BE2C (cell line): Measurements from ENCODE around the gene EBLN1.

ENCODE experiments used
- DNase-seq: peaks from one replicate; pipeline ENCODE4 v3.0.0-alpha.2; 2020
- H3K27me3 ChIP-seq: fragments of 250-450 bp; sonication (Bioruptor Pico); 2 replicates; pipeline ENCODE4 v1.5.1; 2020; ENCODE audit warnings: mild to moderate bottlenecking
- H3K36me3 ChIP-seq: fragments of 250-450 bp; sonication (Bioruptor Pico); 2 replicates; pipeline ENCODE4 v1.5.1; 2020; ENCODE audit warnings: mild to moderate bottlenecking
- H3K4me1 ChIP-seq: fragments of 250-450 bp; sonication (Bioruptor Pico); 2 replicates; pipeline ENCODE4 v1.5.1; 2020
- H3K4me3 ChIP-seq: 2 replicates; pipeline ENCODE4 v1.5.1; 2011; ENCODE audit warnings: low read depth, low read length
- H3K9me3 ChIP-seq: fragments of 250-450 bp; sonication (Bioruptor Pico); 2 replicates; pipeline ENCODE4 v1.5.1; 2020
- CTCF ChIP-seq: IDR thresholded peaks from 2 replicates; pipeline ENCODE4 v1.5.1; 2012; ENCODE audit warnings: mild to moderate bottlenecking, low read depth, low read length

Gene EBLN1

DNA sequence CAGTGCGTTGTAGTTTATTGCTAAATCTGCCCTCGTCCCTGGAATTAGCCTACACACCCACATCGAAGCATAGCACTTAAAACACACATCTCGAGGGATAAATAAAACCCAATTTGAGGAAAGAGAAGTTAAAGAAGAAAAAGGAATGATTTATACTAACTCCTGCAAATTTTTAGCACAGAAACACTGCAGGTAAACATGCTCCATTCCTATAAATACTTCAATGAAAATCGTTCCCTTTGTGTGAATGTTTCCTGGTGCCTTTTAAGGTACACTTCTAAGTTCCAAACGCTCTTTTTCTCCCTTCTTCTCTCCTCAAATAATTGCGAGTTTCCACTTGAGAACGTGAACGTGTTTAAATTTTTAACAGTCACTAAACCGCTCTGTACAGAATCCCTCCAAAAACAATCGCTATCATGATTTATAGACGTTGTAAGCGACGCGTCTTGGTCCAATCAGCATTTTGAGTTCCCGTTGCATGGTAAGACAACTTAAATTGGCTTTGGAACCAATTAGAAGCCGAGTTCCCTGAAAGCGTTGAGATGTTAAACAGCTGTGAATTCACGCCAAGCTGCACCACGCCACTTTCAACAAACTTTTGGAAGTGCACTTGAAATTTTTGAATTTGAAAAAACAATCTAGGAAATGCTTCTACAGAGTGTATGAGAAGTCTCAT is 12.5 kb upstream of the EBLN1 start:
- H3K9me3 ChIP-seq: no peaks in the 10 kb centered on the region
- no peak for DNase-seq
- no peaks in the 10 kb centered on the region for H3K27me3 ChIP-seq
- no peaks in the 10 kb centered on the region for H3K4me1 ChIP-seq
- no peaks in the 10 kb centered on the region for H3K36me3 ChIP-seq
- no peak for TF ChIP-seq CTCF
- H3K4me3 ChIP-seq: peak overlapping the region; percentile 80

- H3K36me3 ChIP-seq: no peaks in the 10 kb centered on the region
These were observed 12.0 kb upstream of the EBLN1 start for GRCh38 chr10:22229802-22230157.

GRCh38 chr10:22228943-22229801 is 11.4 kb upstream of the EBLN1 start:
- TF ChIP-seq CTCF: no peak
- no peaks in the 10 kb centered on the region for H3K36me3 ChIP-seq
- H3K4me3 ChIP-seq: peak overlapping the region; percentile 80
- DNase-seq: peak; percentile 90
- H3K9me3 ChIP-seq: no peaks in the 10 kb centered on the region
- no peaks in the 10 kb centered on the region for H3K4me1 ChIP-seq
- H3K27me3 ChIP-seq: no peaks in the 10 kb centered on the region

More at GRCh38 chr10:22229802-22230157, 12.0 kb upstream of the EBLN1 start:
- DNase-seq: no peak
- peak overlapping the region; percentile 80 for H3K4me3 ChIP-seq
- H3K4me1 ChIP-seq: no peaks in the 10 kb centered on the region
- no peaks in the 10 kb centered on the region for H3K27me3 ChIP-seq
- no peaks in the 10 kb centered on the region for H3K9me3 ChIP-seq
- no peak for TF ChIP-seq CTCF

GRCh38 chr10:22228167-22228938 is 10.5 kb upstream of the EBLN1 start:
- no peaks in the 10 kb centered on the region for H3K27me3 ChIP-seq
- H3K9me3 ChIP-seq: no peaks in the 10 kb centered on the region
- TF ChIP-seq CTCF: no peak
- H3K36me3 ChIP-seq: no peaks in the 10 kb centered on the region
- peak overlapping the region; percentile 80 for H3K4me3 ChIP-seq
- no peak for DNase-seq
- H3K4me1 ChIP-seq: no peaks in the 10 kb centered on the region

DNA sequence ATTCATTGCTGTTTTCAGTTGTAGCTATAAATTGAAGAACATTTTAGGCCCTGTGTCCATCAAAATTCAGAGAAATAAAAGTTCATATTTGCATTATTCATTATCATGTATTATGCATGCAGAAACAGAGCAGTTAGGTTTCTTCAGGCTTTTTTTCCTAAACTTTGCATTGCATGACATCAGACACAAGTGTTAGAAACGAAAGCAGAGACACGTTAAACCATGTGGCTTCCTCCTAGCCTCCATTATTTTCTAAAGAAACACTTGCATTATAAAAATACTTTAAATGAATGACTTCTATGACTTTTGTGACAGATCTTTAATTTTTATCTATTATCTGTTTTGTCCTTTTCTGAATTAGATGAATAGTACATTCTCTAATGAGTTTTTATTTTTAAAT is 8.8 kb upstream of the EBLN1 start:
- no peaks in the 10 kb centered on the region for H3K27me3 ChIP-seq
- H3K9me3 ChIP-seq: no peaks in the 10 kb centered on the region
- no peaks in the 10 kb centered on the region for H3K36me3 ChIP-seq
- no peaks in the 10 kb centered on the region for H3K4me1 ChIP-seq
- DNase-seq: no peak
- H3K4me3 ChIP-seq: no peak overlapping the region
- TF ChIP-seq CTCF: no peak
